Osteoblast (primary cell): ENCODE data around the gene FNIP1. TPM values are rescaled to one million over a fixed set of nuclear protein-coding genes. Genes with fewer than 3 reads are reported as not detected.

Experiments
- DNase-seq: peaks from one replicate; pipeline ENCODE4 v3.0.0; 2011; ENCODE audit warnings: low spot score, mixed read lengths; ENCODE audit not compliant: insufficient read length; ENCODE audit errors: missing footprints
- H2AFZ ChIP-seq: 2 replicates; pipeline ENCODE4 v1.6.0; 2011; ENCODE audit warnings: mild to moderate bottlenecking, low read length
- H3K27ac ChIP-seq: 2 replicates; pipeline ENCODE4 v1.5.1; 2011; ENCODE audit warnings: mild to moderate bottlenecking, low read depth, low read length, moderate library complexity
- H3K27me3 ChIP-seq: 2 replicates; pipeline ENCODE4 v1.6.0; 2012; ENCODE audit warnings: mild to moderate bottlenecking, control low read depth, inconsistent platforms, low read length, moderate library complexity; ENCODE audit not compliant: insufficient read depth
- H3K36me3 ChIP-seq: 2 replicates; pipeline ENCODE4 v1.5.1; 2011; ENCODE audit warnings: mild to moderate bottlenecking, low read length, control low read depth, moderate library complexity; ENCODE audit not compliant: insufficient read depth
- H3K4me1 ChIP-seq: 2 replicates; pipeline ENCODE4 v1.5.1; 2011; ENCODE audit warnings: mild to moderate bottlenecking, low read length, control low read depth, moderate library complexity; ENCODE audit not compliant: insufficient read depth
- H3K4me2 ChIP-seq: 2 replicates; pipeline ENCODE4 v1.6.0; 2011; ENCODE audit warnings: mild to moderate bottlenecking, low read length; ENCODE audit not compliant: insufficient read depth
- H3K4me3 ChIP-seq: fragments of 200-600 bp; sonication (generic); 3 replicates; pipeline ENCODE4 v1.5.1; 2012; ENCODE audit warnings: mild to moderate bottlenecking, low read length, inconsistent platforms; ENCODE audit not compliant: insufficient read depth
- H3K79me2 ChIP-seq: 2 replicates; pipeline ENCODE4 v1.6.0; 2012; ENCODE audit warnings: mild to moderate bottlenecking, low read length, control low read depth, inconsistent platforms; ENCODE audit not compliant: insufficient read depth
- H3K9me3 ChIP-seq: 2 replicates; pipeline ENCODE4 v1.5.1; 2011; ENCODE audit warnings: low read depth, low read length, control low read depth
- H4K20me1 ChIP-seq: 2 replicates; pipeline ENCODE4 v1.6.0; 2012; ENCODE audit warnings: mild to moderate bottlenecking, low read length, control low read depth; ENCODE audit not compliant: insufficient read depth
- CTCF ChIP-seq: IDR thresholded peaks from 2 replicates; pipeline ENCODE4 v1.5.1; 2011; ENCODE audit warnings: mild to moderate bottlenecking, low read depth, low read length, moderate library complexity; ENCODE audit errors: extremely low read depth
- total RNA-seq: library from RNA; depleted of rRNA; stranded (reverse); fragments of >200 nt; gene quantifications from 2 replicates; pipeline ENCODE4 v1.2.3, GENCODE V29; 2012

Gene FNIP1
- total RNA-seq, 1 donor: 116 TPM

- peak overlapping the region; percentile 98 for H3K27ac ChIP-seq
- no peak for TF ChIP-seq CTCF
- peaks cover 6% of the 10 kb centered on the region for H3K36me3 ChIP-seq
- peak overlapping the region; percentile 95 for H3K4me2 ChIP-seq
- no peaks in the 10 kb centered on the region for H3K27me3 ChIP-seq
- H3K4me1 ChIP-seq: peaks cover 20% of the 10 kb centered on the region
- H3K4me3 ChIP-seq: peak overlapping the region; percentile 97
- DNase-seq: peak; percentile 80
- H2AFZ ChIP-seq: peak overlapping the region; percentile 76
- no peaks in the 10 kb centered on the region for H3K9me3 ChIP-seq
- H3K79me2 ChIP-seq: peaks cover 62% of the 10 kb centered on the region
- peaks cover 44% of the 10 kb centered on the region for H4K20me1 ChIP-seq
Measured at GRCh38 chr5:131795879-131796792, 681 bp downstream of the FNIP1 start.

- Histone ChIP-seq H3K27me3 (no peaks in the 10 kb centered on the region), H3K9me3 (no peaks in the 10 kb centered on the region), H3K4me3 (peak overlapping the region; percentile 97), H4K20me1 (peaks cover 52% of the 10 kb centered on the region), H3K79me2 (peaks cover 71% of the 10 kb centered on the region), H3K4me2 (peak overlapping the region; percentile 95), H2AFZ (no peak overlapping the region), H3K27ac (peak overlapping the region; percentile 98), H3K36me3 (peaks cover 6% of the 10 kb centered on the region), H3K4me1 (peaks cover 20% of the 10 kb centered on the region)
- no peak for TF ChIP-seq CTCF
- no peak for DNase-seq
Measured at GRCh38 chr5:131795228-131795627, 1.6 kb downstream of the FNIP1 start.

- peak; percentile 48 for DNase-seq
- peak overlapping the region; percentile 4 for H3K4me3 ChIP-seq
- H3K27ac ChIP-seq: peak overlapping the region; percentile 10
- H3K4me2 ChIP-seq: peak overlapping the region; percentile 95
- H2AFZ ChIP-seq: no peak overlapping the region
- H3K27me3 ChIP-seq: no peaks in the 10 kb centered on the region
- TF ChIP-seq CTCF: no peak
- peaks cover 58% of the 10 kb centered on the region for H4K20me1 ChIP-seq
- H3K4me1 ChIP-seq: peaks cover 20% of the 10 kb centered on the region
- H3K36me3 ChIP-seq: peaks cover 6% of the 10 kb centered on the region
- H3K79me2 ChIP-seq: peaks cover 78% of the 10 kb centered on the region
- no peaks in the 10 kb centered on the region for H3K9me3 ChIP-seq
Measured at GRCh38 chr5:131794586-131794985, 2.2 kb downstream of the FNIP1 start.

- TF ChIP-seq CTCF: no peak
- H3K27ac ChIP-seq: no peak overlapping the region
- H4K20me1 ChIP-seq: peaks cover 67% of the 10 kb centered on the region
- no peak overlapping the region for H2AFZ ChIP-seq
- no peaks in the 10 kb centered on the region for H3K27me3 ChIP-seq
- H3K79me2 ChIP-seq: peaks cover 95% of the 10 kb centered on the region
- no peak overlapping the region for H3K4me3 ChIP-seq
- H3K4me1 ChIP-seq: peaks cover 19% of the 10 kb centered on the region
- no peak for DNase-seq
- no peaks in the 10 kb centered on the region for H3K9me3 ChIP-seq
- peaks cover 6% of the 10 kb centered on the region for H3K36me3 ChIP-seq
- no peak overlapping the region for H3K4me2 ChIP-seq
Measured at GRCh38 chr5:131792896-131793295, 3.9 kb downstream of the FNIP1 start.
